Endodermal cell (in vitro differentiated cells): ENCODE results near the gene RORB. TPM values are rescaled to one million over a fixed set of nuclear protein-coding genes. Genes with fewer than 3 reads are reported as not detected.
A peak's percentile ranks its signal among the peaks of the same experiment; 100 is the strongest.

Experiments
- DNase-seq: peaks from one replicate; pipeline ENCODE4 v3.0.0-alpha.2; 2017
- H3K27ac ChIP-seq: 2 replicates; pipeline ENCODE4 v1.5.1; 2013; ENCODE audit warnings: mild to moderate bottlenecking, low read depth, low read length, moderate library complexity
- H3K27me3 ChIP-seq: 2 replicates; pipeline ENCODE4 v1.6.1; 2013; ENCODE audit warnings: mild to moderate bottlenecking, low read length, moderate library complexity; ENCODE audit not compliant: insufficient read depth, control insufficient read depth, poor library complexity, severe bottlenecking
- H3K36me3 ChIP-seq: 2 replicates; pipeline ENCODE4 v1.7.0; 2013; ENCODE audit warnings: mild to moderate bottlenecking, low read length, moderate library complexity; ENCODE audit not compliant: control insufficient read depth, insufficient read depth
- H3K4me1 ChIP-seq: one replicate; pipeline ENCODE4 v1.7.0; 2013; ENCODE audit warnings: low read length; ENCODE audit not compliant: control insufficient read depth, insufficient read depth
- H3K4me3 ChIP-seq: 2 replicates; pipeline ENCODE4 v1.5.1; 2013; ENCODE audit warnings: mild to moderate bottlenecking, low read length, moderate library complexity
- H3K9ac ChIP-seq: 2 replicates; pipeline ENCODE4 v1.6.1; 2013; ENCODE audit warnings: mild to moderate bottlenecking, low read length, moderate library complexity; ENCODE audit not compliant: poor library complexity, severe bottlenecking; ENCODE audit errors: extremely low read depth
- H3K9me3 ChIP-seq: 2 replicates; pipeline ENCODE4 v1.6.1; 2013; ENCODE audit warnings: mild to moderate bottlenecking, low read length, moderate library complexity; ENCODE audit not compliant: control insufficient read depth
- H3K27ac Mint-ChIP-seq: 2 replicates; pipeline ENCODE4 v1.8.0; 2020; ENCODE audit warnings: mixed read lengths
- H3K27me3 Mint-ChIP-seq: 2 replicates; pipeline ENCODE4 v1.8.0; 2021; ENCODE audit warnings: mild to moderate bottlenecking, mixed read lengths; ENCODE audit not compliant: insufficient read depth
- H3K36me3 Mint-ChIP-seq: 2 replicates; pipeline ENCODE4 v1.8.0; 2020; ENCODE audit warnings: low read depth, mixed read lengths
- H3K4me1 Mint-ChIP-seq: 2 replicates; pipeline ENCODE4 v1.8.0; 2020; ENCODE audit warnings: mixed read lengths
- H3K4me3 Mint-ChIP-seq: 2 replicates; pipeline ENCODE4 v1.8.0; 2020; ENCODE audit warnings: mild to moderate bottlenecking, moderate library complexity, mixed read lengths
- H3K9me3 Mint-ChIP-seq: 2 replicates; pipeline ENCODE4 v1.8.0; 2020; ENCODE audit warnings: mild to moderate bottlenecking, mixed read lengths
- WGBS, 2 experiments: methylation state at CpG; one replicate each; pipeline versions ENCODE4 v1.1.5 to v1.1.7; 2013; ENCODE audit warnings: missing lambda C conversion rate in 2 of 2, mixed read lengths in 1 of 2; ENCODE audit not compliant: insufficient coverage in 1 of 2, insufficient read length in 1 of 2; 5-methylcytosine and 5-hydroxymethylcytosine counted together
- total RNA-seq, 2 donors: library from RNA; stranded (reverse); fragmentation: NEBNext Ultra II Directional in 1 of 2; extraction: Animal tissue kit (Norgen Biotek cat#: 25700) in 1 of 2; gene quantifications; 2 replicates in 1 of 2; 3 replicates in 1 of 2; pipeline ENCODE4 v1.2.1, GENCODE V29; 2021
- TF ChIP-seq, protein P1 (sequence below): fragments of 200-600 bp; sonication (generic); conservative IDR thresholded peaks from 2 replicates; pipeline ENCODE4 v1.5.0; 2021; ENCODE audit warnings: antibody characterized with exemption, mild to moderate bottlenecking

The RORB gene
- total RNA-seq, 2 donors from 2014 or later, result 0.18 to 0.88 TPM

DNA sequence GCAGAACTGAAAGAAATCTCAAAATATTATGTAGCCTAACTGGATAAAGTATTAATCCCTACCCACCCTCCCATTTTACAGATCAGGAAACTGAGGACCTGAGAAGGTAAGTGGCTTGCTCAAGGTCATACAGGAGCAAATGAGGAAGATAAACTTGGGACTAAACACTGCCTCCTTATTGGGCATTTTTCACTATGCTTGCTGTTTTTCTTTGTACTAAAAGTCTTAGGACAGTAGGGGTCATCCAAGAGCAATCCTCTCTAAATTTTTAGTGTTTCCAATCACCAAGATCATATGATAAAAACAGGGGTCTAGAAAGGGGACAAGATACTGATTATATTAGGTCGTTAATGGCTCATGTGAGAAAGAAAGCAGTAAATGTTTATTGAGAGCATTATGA is 80.8 kb downstream of the RORB start:
- Mint-ChIP-seq H3K36me3 (no peaks in the 10 kb centered on the region), H3K27ac (no peak overlapping the region), H3K9me3 (no peaks in the 10 kb centered on the region), H3K4me1 (peaks cover 29% of the 10 kb centered on the region), H3K4me3 (no peak overlapping the region), H3K27me3 (peaks cover 8% of the 10 kb centered on the region)
- H3K27me3 ChIP-seq, result no peaks in the 10 kb centered on the region
- TF ChIP-seq, protein P1, sequence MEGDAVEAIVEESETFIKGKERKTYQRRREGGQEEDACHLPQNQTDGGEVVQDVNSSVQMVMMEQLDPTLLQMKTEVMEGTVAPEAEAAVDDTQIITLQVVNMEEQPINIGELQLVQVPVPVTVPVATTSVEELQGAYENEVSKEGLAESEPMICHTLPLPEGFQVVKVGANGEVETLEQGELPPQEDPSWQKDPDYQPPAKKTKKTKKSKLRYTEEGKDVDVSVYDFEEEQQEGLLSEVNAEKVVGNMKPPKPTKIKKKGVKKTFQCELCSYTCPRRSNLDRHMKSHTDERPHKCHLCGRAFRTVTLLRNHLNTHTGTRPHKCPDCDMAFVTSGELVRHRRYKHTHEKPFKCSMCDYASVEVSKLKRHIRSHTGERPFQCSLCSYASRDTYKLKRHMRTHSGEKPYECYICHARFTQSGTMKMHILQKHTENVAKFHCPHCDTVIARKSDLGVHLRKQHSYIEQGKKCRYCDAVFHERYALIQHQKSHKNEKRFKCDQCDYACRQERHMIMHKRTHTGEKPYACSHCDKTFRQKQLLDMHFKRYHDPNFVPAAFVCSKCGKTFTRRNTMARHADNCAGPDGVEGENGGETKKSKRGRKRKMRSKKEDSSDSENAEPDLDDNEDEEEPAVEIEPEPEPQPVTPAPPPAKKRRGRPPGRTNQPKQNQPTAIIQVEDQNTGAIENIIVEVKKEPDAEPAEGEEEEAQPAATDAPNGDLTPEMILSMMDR, result peak; percentile 69
- no peak overlapping the region for H3K9ac ChIP-seq
- H3K27ac ChIP-seq, result no peak overlapping the region
- H3K9me3 ChIP-seq, result no peaks in the 10 kb centered on the region
- H3K4me3 ChIP-seq, result no peak overlapping the region
- H3K4me1 ChIP-seq, result peaks cover 6% of the 10 kb centered on the region
- WGBS, 2 experiments, result 60 to 83% methylated on average over 1 of the region's 1 CpG
- H3K36me3 ChIP-seq, result no peaks in the 10 kb centered on the region
- no peak for DNase-seq

DNA sequence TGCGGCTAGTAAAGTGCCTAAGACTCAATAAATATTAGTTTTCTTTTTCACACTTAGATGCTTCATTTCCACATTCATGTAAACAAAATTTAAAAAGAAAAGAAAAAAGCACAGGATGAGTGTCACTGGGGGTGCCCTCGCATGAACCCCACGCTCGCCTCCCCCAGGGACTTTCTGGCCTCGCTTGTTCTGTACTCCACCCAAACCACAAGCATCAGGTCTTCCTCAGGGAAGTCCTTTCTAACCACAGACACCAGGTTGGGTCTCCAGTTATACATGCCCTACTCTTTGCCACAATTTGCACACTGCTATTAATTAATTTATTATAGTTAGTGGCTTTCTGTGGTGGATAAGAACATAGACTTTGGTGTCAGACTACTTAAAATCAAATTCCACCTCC is 92.4 kb downstream of the RORB start:
- Mint-ChIP-seq H3K27ac (no peak overlapping the region), H3K27me3 (no peaks in the 10 kb centered on the region), H3K9me3 (no peaks in the 10 kb centered on the region), H3K36me3 (no peaks in the 10 kb centered on the region), H3K4me1 (no peaks in the 10 kb centered on the region), H3K4me3 (no peak overlapping the region)
- Histone ChIP-seq H3K9me3 (no peaks in the 10 kb centered on the region), H3K36me3 (no peaks in the 10 kb centered on the region), H3K9ac (no peak overlapping the region), H3K27me3 (no peaks in the 10 kb centered on the region), H3K4me3 (no peak overlapping the region), H3K4me1 (no peaks in the 10 kb centered on the region), H3K27ac (no peak overlapping the region)
- TF ChIP-seq, protein P1, result no peak
- DNase-seq, result no peak
- WGBS, 2 experiments, result 93 to 100% methylated on average over 2 to 5 of the region's 5 CpGs

DNA sequence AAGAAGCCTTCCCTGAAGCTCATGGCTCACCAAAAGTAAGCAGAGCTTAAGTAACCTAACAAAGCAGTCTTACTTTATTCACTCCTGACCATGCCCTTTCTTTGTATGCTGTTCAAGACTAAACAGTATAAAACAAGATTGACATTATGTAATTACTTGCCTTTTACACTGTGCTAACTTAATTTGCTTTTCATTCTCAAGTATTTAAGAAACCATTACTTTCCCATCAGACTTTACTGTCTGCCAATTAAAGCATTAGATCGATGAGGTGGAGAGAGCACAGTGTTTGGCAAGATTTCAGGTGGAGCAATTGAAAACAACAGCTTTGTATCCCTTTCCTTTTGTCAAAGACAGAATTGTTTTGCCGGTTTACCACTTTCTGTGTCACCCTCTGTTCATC is 98.2 kb downstream of the RORB start:
- Histone ChIP-seq H3K9ac (no peak overlapping the region), H3K27me3 (no peaks in the 10 kb centered on the region), H3K27ac (no peak overlapping the region), H3K4me3 (no peak overlapping the region), H3K36me3 (no peaks in the 10 kb centered on the region), H3K9me3 (no peaks in the 10 kb centered on the region), H3K4me1 (no peaks in the 10 kb centered on the region)
- no peaks in the 10 kb centered on the region for H3K9me3 Mint-ChIP-seq
- no peaks in the 10 kb centered on the region for H3K36me3 Mint-ChIP-seq
- TF ChIP-seq, protein P1, result no peak
- no peaks in the 10 kb centered on the region for H3K4me1 Mint-ChIP-seq
- H3K4me3 Mint-ChIP-seq, result no peak overlapping the region
- 93% methylated on average over 2 of the region's 2 CpGs; no CpG with 5 or more reads in 1 of the 2 experiments for WGBS, 2 experiments
- H3K27ac Mint-ChIP-seq, result no peak overlapping the region
- DNase-seq, result no peak
- H3K27me3 Mint-ChIP-seq, result no peaks in the 10 kb centered on the region
